Right atrium auricular region (tissue), 2 donors: ENCODE results near the gene ARRDC3. TPM values are rescaled to one million over a fixed set of nuclear protein-coding genes. Genes with fewer than 3 reads are reported as not detected.
"Not testable (repeated sequence)": the region's sequence is repeated elsewhere in the genome, so short reads cannot be mapped to it uniquely, and the experiment has no call there.

ENCODE experiments used
- DNase-seq: peaks from one replicate; pipeline ENCODE4 v3.0.0-alpha.2; 2019; ENCODE audit warnings: low spot score
- H3K27ac ChIP-seq, 2 donors: fragments of 200-600 bp; sonication (generic); 1 replicate in 1 of 2; 2 replicates in 1 of 2; pipeline ENCODE4 v1.5.1; 2016 to 2019
- H3K27me3 ChIP-seq, 2 donors: fragments of 200-600 bp; sonication (generic); one replicate each; pipeline versions ENCODE4 v1.5.1 to v1.6.0; 2017 to 2019
- H3K36me3 ChIP-seq: fragments of 200-600 bp; sonication (generic); one replicate; pipeline ENCODE4 v1.5.1; 2016
- H3K4me1 ChIP-seq, 2 donors: fragments of 200-600 bp; sonication (generic); one replicate each; pipeline versions ENCODE4 v1.5.1 to v1.6.0; 2017 to 2019
- H3K4me3 ChIP-seq, 2 donors: fragments of 200-600 bp; sonication (generic); 1 replicate in 1 of 2; 2 replicates in 1 of 2; pipeline ENCODE4 v1.5.1; 2017 to 2019; ENCODE audit warnings: mild to moderate bottlenecking in 1 of 2, moderate library complexity in 1 of 2
- H3K9me3 ChIP-seq, 2 donors: fragments of 200-600 bp; sonication (generic); one replicate each; pipeline ENCODE4 v1.5.1; 2019
- total RNA-seq, 2 donors: library from RNA; depleted of rRNA; stranded (reverse); fragments of >200 nt; gene quantifications; one replicate each; pipeline ENCODE4 v1.1.0, GENCODE V29; 2016
- TF ChIP-seq, protein P1 (sequence below), 2 donors: fragments of 200-600 bp; sonication (generic); IDR thresholded peaks; one replicate each; pipeline ENCODE4 v1.5.1; 2019; ENCODE audit warnings: antibody characterized with exemption in 2 of 2

ARRDC3 gene
- total RNA-seq, 2 donors from 2014 or later, result 11.2 to 15.2 TPM

DNA sequence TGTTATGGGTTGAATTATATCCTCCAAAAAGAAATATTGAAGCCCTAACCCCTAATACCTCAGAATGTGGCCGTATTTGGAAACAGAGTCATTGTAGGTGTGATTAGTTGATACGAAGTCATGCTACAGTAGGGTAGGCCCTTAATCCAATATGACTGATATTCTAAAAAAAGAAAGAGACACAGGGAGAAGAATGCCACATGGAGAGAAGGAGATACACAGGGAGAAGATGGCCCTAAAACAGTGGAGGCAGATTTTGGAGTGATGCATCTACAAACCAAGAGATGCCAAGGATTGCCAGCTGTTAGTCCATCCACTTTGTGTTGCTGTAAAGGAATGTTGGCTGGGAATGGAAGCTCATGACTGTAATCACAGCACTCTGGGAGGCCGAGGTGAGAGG, 21.3 kb downstream of the ARRDC3 start:
- no peak overlapping the region for H3K27ac ChIP-seq
- no peaks in the 10 kb centered on the region for H3K9me3 ChIP-seq
- TF ChIP-seq, protein P1, sequence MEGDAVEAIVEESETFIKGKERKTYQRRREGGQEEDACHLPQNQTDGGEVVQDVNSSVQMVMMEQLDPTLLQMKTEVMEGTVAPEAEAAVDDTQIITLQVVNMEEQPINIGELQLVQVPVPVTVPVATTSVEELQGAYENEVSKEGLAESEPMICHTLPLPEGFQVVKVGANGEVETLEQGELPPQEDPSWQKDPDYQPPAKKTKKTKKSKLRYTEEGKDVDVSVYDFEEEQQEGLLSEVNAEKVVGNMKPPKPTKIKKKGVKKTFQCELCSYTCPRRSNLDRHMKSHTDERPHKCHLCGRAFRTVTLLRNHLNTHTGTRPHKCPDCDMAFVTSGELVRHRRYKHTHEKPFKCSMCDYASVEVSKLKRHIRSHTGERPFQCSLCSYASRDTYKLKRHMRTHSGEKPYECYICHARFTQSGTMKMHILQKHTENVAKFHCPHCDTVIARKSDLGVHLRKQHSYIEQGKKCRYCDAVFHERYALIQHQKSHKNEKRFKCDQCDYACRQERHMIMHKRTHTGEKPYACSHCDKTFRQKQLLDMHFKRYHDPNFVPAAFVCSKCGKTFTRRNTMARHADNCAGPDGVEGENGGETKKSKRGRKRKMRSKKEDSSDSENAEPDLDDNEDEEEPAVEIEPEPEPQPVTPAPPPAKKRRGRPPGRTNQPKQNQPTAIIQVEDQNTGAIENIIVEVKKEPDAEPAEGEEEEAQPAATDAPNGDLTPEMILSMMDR (IDR thresholded peaks at IDR 0.05), result no peak

DNA sequence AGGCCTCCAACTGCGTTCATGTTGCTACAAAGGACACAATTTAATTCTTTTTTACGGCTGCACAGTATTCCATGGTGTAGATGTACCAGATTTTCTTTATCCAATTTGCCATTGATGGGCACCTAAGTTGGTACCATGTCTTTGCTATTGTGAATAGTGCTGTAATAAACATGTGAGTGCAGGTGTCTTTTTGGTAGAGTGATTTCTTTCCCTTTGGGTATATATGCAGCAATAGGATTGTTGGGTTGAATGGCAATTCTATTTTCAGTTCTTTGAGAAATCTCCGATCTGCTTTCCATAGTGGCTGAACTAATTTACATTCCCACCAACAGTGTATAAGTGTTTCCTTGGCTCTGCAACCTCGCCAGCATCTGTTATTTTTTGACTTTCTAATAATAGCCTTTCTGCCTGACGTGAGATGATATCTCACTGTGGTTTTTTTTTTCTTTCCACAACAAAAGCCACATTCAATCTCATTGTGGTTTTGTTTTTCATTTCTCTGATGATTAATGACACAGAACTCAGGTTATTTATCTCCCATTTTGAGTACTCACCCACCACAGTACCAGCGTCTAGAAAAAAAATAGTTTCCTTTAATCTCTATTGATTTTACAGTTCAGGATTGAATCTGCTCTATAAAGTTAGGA, 21.9 kb downstream of the ARRDC3 start:
- no peaks in the 10 kb centered on the region for H3K27me3 ChIP-seq
- H3K36me3 ChIP-seq, result no peaks in the 10 kb centered on the region
- DNase-seq, result no peak
- H3K9me3 ChIP-seq, result no peaks in the 10 kb centered on the region
- TF ChIP-seq, protein P1 (IDR thresholded peaks at IDR 0.05), result no peak
- H3K4me1 ChIP-seq, result no peaks in the 10 kb centered on the region
- H3K27ac ChIP-seq, result no peak overlapping the region
- no peak overlapping the region for H3K4me3 ChIP-seq

More for the DNA sequence above, 21.3 kb downstream of the ARRDC3 start:
- H3K4me1 ChIP-seq, result no peaks in the 10 kb centered on the region
- no peak overlapping the region for H3K4me3 ChIP-seq
- H3K27me3 ChIP-seq, result no peaks in the 10 kb centered on the region
- DNase-seq, result no peak
- no peaks in the 10 kb centered on the region for H3K36me3 ChIP-seq

DNA sequence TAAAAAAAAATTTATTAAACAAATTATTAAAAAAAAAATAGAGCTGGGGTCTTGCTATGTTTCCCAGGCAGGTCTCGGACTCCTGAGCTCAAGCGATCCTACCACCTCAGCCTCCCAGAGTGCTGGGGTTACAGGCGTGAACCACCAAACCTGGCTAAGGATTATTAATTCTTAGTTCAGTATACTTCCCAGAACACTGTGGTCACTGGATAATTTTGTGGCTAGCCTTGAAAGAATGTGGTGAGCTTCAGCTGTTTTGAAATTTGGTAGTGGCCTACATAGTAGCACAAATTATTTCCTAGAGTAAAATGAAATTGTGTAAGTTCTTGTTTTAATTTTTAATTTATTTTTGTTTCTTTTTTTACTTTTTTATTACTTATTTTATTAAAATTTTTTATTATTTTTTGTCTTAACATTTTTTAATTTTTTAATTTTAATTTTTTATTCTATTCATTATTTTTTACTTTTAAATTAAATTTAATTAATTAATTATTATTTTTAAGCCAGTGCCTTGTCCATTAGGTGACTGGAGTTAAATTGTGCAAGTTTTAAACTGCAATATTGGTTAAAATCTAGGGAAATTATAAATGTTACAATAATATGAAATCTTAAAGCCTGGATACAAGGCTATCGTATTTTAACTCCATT, 23.0 kb downstream of the ARRDC3 start:
- TF ChIP-seq, protein P1 (IDR thresholded peaks at IDR 0.05), result no peak
- Histone ChIP-seq H3K9me3 (no peaks in the 10 kb centered on the region), H3K4me3 (no peak overlapping the region), H3K36me3 (no peaks in the 10 kb centered on the region), H3K27ac (no peak overlapping the region), H3K4me1 (no peaks in the 10 kb centered on the region), H3K27me3 (no peaks in the 10 kb centered on the region)
- DNase-seq, result no peak

DNA sequence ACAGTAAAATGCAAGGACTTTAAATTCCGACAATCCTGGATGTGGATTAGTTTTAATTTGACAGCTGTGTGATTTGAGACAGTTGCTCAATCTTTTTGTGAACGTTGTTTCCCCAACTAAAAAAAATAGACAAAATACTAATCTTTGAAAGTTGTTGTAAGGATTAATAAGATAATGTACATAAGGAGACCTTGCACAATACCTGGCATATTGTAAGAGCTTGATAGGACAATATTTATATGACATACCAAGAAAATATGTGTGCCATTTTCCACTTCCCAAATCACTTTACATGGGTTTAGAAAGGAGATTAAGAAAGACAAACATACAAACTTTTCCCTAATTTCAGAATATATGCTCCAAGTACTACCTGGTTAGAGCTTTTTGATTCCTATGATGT, 25.3 kb downstream of the ARRDC3 start:
- H3K9me3 ChIP-seq, result no peaks in the 10 kb centered on the region
- TF ChIP-seq, protein P1 (IDR thresholded peaks at IDR 0.05), result no peak
- H3K27me3 ChIP-seq, result no peaks in the 10 kb centered on the region
- no peaks in the 10 kb centered on the region for H3K4me1 ChIP-seq
- H3K27ac ChIP-seq, result no peak overlapping the region
- no peak overlapping the region for H3K4me3 ChIP-seq
- DNase-seq, result no peak
- no peaks in the 10 kb centered on the region for H3K36me3 ChIP-seq

DNA sequence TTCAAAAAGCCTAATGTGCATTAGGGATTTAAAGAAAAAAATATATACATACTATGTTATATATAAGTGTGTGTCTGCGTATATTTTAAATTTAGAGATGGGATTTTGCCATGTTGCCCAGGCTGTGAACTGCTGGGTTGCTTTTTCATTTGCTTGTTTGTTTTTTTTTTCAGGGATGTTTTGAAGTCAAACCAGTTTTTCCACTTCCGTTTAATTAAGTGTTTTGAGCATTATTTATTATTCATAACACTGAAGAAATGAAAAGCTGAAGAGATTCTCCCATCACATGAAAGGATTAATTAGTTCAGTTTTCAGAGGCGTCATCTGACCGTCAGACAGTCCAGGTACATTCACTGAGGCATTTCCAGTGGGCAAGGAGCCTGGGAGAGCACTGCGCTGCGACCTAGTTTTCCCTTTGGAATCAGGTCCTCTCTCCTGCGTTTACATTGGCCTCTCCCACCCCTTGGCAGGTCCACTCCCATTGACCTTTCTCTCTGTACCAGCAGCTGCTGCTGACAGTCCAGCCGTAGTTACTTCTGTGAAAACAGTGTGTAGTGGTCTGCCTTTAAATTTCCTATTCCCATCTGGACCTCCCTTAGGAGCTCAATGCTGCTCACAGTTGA, 26.0 kb downstream of the ARRDC3 start:
- H3K9me3 ChIP-seq, result no peaks in the 10 kb centered on the region
- no peak overlapping the region for H3K4me3 ChIP-seq
- DNase-seq, result no peak
- no peaks in the 10 kb centered on the region for H3K4me1 ChIP-seq
- no peaks in the 10 kb centered on the region for H3K27me3 ChIP-seq
- TF ChIP-seq, protein P1 (IDR thresholded peaks at IDR 0.05), result no peak
- H3K27ac ChIP-seq, result no peak overlapping the region
- no peaks in the 10 kb centered on the region for H3K36me3 ChIP-seq

DNA sequence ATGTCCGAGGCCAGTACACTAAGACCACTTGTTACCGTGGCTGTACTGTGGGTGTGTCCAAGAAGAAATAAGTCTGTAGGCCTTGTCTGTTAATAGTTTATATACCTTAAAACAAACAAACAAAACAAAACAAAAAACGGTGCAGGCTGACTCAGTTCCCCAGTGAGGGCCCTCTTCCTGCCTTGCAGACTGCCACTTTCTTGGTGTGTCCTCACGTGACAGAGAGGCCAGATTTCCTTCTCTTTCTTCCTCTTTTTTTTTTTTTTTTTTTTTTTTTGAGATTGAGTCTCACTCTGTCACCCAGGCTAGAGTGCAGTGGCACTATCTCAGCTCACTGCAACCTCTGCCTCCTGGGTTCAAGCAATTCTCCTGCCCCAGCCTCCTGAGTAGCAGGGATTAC, 28.2 kb downstream of the ARRDC3 start:
- H3K36me3 ChIP-seq, H3K4me3 ChIP-seq, DNase-seq, H3K27me3 ChIP-seq, H3K27ac ChIP-seq, H3K9me3 ChIP-seq, H3K4me1 ChIP-seq: not testable (repeated sequence)
